ENCODE measurements around the gene KYNU. TPM values are rescaled to one million over a fixed set of nuclear protein-coding genes. Genes with fewer than 3 reads are reported as not detected.
"Not testable (repeated sequence)": the region's sequence is repeated elsewhere in the genome, so short reads cannot be mapped to it uniquely, and the experiment has no call there.

KYNU gene
- polyA plus RNA-seq, 1 donor = 5.3 TPM

DNA sequence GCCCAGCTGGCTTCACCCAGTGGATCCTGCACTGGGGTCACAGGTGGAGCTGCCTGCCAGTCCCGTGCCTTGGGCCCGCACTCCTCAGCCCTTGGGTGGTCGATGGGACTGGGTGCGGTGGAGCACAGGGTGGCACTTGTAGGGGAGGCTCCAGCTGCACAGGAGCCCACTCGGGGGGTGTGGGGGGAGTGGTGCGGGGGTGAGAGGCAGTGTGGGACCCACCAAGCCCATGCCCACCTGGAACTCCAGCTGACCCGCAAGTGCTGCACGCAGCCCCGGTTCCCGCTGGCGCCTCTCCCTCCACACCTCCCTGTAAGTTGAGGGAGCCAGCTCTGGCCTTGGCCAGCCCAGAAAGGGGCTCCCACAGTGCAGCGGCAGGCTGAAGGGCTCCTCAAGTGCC is 212.1 kb downstream of the KYNU start:
- DNase-seq = not testable (repeated sequence)
